Measurements from ENCODE around the gene PCSK9.
"Not testable (repeated sequence)": the region's sequence is repeated elsewhere in the genome, so short reads cannot be mapped to it uniquely, and the experiment has no call there.

PCSK9 gene

GRCh38 chr1:55024163-55024562 lies 15.2 kb upstream of the PCSK9 start:
- not testable (repeated sequence) for H3K27me3 Mint-ChIP-seq; H3K36me3 Mint-ChIP-seq (ENCODE audit: low read depth); H3K4me3 Mint-ChIP-seq; DNase-seq; H3K9me3 Mint-ChIP-seq; H3K27ac Mint-ChIP-seq; H3K4me1 Mint-ChIP-seq (ENCODE audit: low read depth)

GRCh38 chr1:55026682-55027081 lies 12.7 kb upstream of the PCSK9 start:
- not testable (repeated sequence) for H3K9me3 Mint-ChIP-seq; H3K4me3 Mint-ChIP-seq; H3K4me1 Mint-ChIP-seq (ENCODE audit: low read depth); DNase-seq; H3K27me3 Mint-ChIP-seq; H3K36me3 Mint-ChIP-seq (ENCODE audit: low read depth); H3K27ac Mint-ChIP-seq

GRCh38 chr1:55031098-55031497 lies 8.2 kb upstream of the PCSK9 start:
- not testable (repeated sequence) for H3K4me1 Mint-ChIP-seq (ENCODE audit: low read depth); DNase-seq

GRCh38 chr1:55033265-55033614 lies 6.1 kb upstream of the PCSK9 start:
- H3K27ac Mint-ChIP-seq: no peak overlapping the region
- no peaks in the 10 kb centered on the region for H3K36me3 Mint-ChIP-seq (ENCODE audit: low read depth)
- DNase-seq: no peak
- no peaks in the 10 kb centered on the region for H3K4me1 Mint-ChIP-seq (ENCODE audit: low read depth)
- H3K4me3 Mint-ChIP-seq: no peak overlapping the region
- H3K9me3 Mint-ChIP-seq: no peaks in the 10 kb centered on the region
- peaks cover 52% of the 10 kb centered on the region for H3K27me3 Mint-ChIP-seq

More at GRCh38 chr1:55031098-55031497, 8.2 kb upstream of the PCSK9 start:
- H3K27me3 Mint-ChIP-seq: peaks cover 32% of the 10 kb centered on the region
- H3K27ac Mint-ChIP-seq; H3K36me3 Mint-ChIP-seq (ENCODE audit: low read depth); H3K9me3 Mint-ChIP-seq; H3K4me3 Mint-ChIP-seq: not testable (repeated sequence)

- H3K27ac Mint-ChIP-seq: no peak overlapping the region
- H3K36me3 Mint-ChIP-seq (ENCODE audit: low read depth): no peaks in the 10 kb centered on the region
- H3K4me1 Mint-ChIP-seq (ENCODE audit: low read depth): peaks cover 2% of the 10 kb centered on the region
- peaks cover 65% of the 10 kb centered on the region for H3K27me3 Mint-ChIP-seq
- DNase-seq: no peak
- H3K9me3 Mint-ChIP-seq: no peaks in the 10 kb centered on the region
- H3K4me3 Mint-ChIP-seq: no peak overlapping the region
These were observed 4.7 kb upstream of the PCSK9 start for GRCh38 chr1:55034476-55035133.

GRCh38 chr1:55035904-55036303 lies 3.4 kb upstream of the PCSK9 start:
- Mint-ChIP-seq H3K4me3 (no peak overlapping the region), H3K9me3 (no peaks in the 10 kb centered on the region), H3K27me3 (peaks cover 78% of the 10 kb centered on the region), H3K4me1 (ENCODE audit: low read depth) (peaks cover 5% of the 10 kb centered on the region), H3K27ac (no peak overlapping the region), H3K36me3 (ENCODE audit: low read depth) (no peaks in the 10 kb centered on the region)
- DNase-seq: no peak

- H3K27me3 Mint-ChIP-seq: peaks cover 88% of the 10 kb centered on the region
- H3K4me3 Mint-ChIP-seq: no peak overlapping the region
- no peak overlapping the region for H3K27ac Mint-ChIP-seq
- H3K9me3 Mint-ChIP-seq: no peaks in the 10 kb centered on the region
- no peaks in the 10 kb centered on the region for H3K36me3 Mint-ChIP-seq (ENCODE audit: low read depth)
- no peak for DNase-seq
- H3K4me1 Mint-ChIP-seq (ENCODE audit: low read depth): peaks cover 5% of the 10 kb centered on the region
These were observed 1.4 kb upstream of the PCSK9 start for GRCh38 chr1:55037733-55038551.

- peaks cover 83% of the 10 kb centered on the region for H3K27me3 Mint-ChIP-seq
- H3K4me1 Mint-ChIP-seq (ENCODE audit: low read depth): peaks cover 5% of the 10 kb centered on the region
These were observed 853 bp upstream of the PCSK9 start for GRCh38 chr1:55038552-55038838.

GRCh38 chr1:55038974-55039341 lies 390 bp upstream of the PCSK9 start:
- Mint-ChIP-seq H3K4me3 (no peak overlapping the region), H3K9me3 (no peaks in the 10 kb centered on the region), H3K27ac (no peak overlapping the region), H3K27me3 (peaks cover 78% of the 10 kb centered on the region), H3K4me1 (ENCODE audit: low read depth) (peaks cover 5% of the 10 kb centered on the region), H3K36me3 (ENCODE audit: low read depth) (no peaks in the 10 kb centered on the region)
- DNase-seq: no peak

More at GRCh38 chr1:55038552-55038838, 853 bp upstream of the PCSK9 start:
- H3K9me3 Mint-ChIP-seq: no peaks in the 10 kb centered on the region
- DNase-seq: no peak
- H3K4me3 Mint-ChIP-seq: no peak overlapping the region
- H3K36me3 Mint-ChIP-seq (ENCODE audit: low read depth): no peaks in the 10 kb centered on the region
- H3K27ac Mint-ChIP-seq: no peak overlapping the region

- no peak for DNase-seq
- Mint-ChIP-seq H3K9me3 (no peaks in the 10 kb centered on the region), H3K36me3 (ENCODE audit: low read depth) (no peaks in the 10 kb centered on the region), H3K4me1 (ENCODE audit: low read depth) (peaks cover 5% of the 10 kb centered on the region), H3K27me3 (peaks cover 69% of the 10 kb centered on the region), H3K27ac (no peak overlapping the region), H3K4me3 (no peak overlapping the region)
These were observed 960 bp downstream of the PCSK9 start for GRCh38 chr1:55040083-55040932.

GRCh38 chr1:55040933-55041494 lies 1.7 kb downstream of the PCSK9 start:
- H3K4me1 Mint-ChIP-seq (ENCODE audit: low read depth): peaks cover 5% of the 10 kb centered on the region
- H3K36me3 Mint-ChIP-seq (ENCODE audit: low read depth): no peaks in the 10 kb centered on the region
- H3K4me3 Mint-ChIP-seq: no peak overlapping the region
- H3K27ac Mint-ChIP-seq: no peak overlapping the region
- H3K27me3 Mint-ChIP-seq: peaks cover 62% of the 10 kb centered on the region
- DNase-seq: no peak
- H3K9me3 Mint-ChIP-seq: no peaks in the 10 kb centered on the region

- DNase-seq: no peak
- H3K27ac Mint-ChIP-seq: no peak overlapping the region
- peaks cover 57% of the 10 kb centered on the region for H3K27me3 Mint-ChIP-seq
- no peaks in the 10 kb centered on the region for H3K36me3 Mint-ChIP-seq (ENCODE audit: low read depth)
- H3K9me3 Mint-ChIP-seq: no peaks in the 10 kb centered on the region
- no peak overlapping the region for H3K4me3 Mint-ChIP-seq
- H3K4me1 Mint-ChIP-seq (ENCODE audit: low read depth): peaks cover 5% of the 10 kb centered on the region
These were observed 2.3 kb downstream of the PCSK9 start for GRCh38 chr1:55041613-55042012.

- no peak for DNase-seq
- H3K4me3 Mint-ChIP-seq: no peak overlapping the region
- peaks cover 44% of the 10 kb centered on the region for H3K27me3 Mint-ChIP-seq
- no peak overlapping the region for H3K27ac Mint-ChIP-seq
- peaks cover 5% of the 10 kb centered on the region for H3K4me1 Mint-ChIP-seq (ENCODE audit: low read depth)
- no peaks in the 10 kb centered on the region for H3K9me3 Mint-ChIP-seq
- no peaks in the 10 kb centered on the region for H3K36me3 Mint-ChIP-seq (ENCODE audit: low read depth)
These were observed 3.7 kb downstream of the PCSK9 start for GRCh38 chr1:55043011-55043410.

GRCh38 chr1:55043726-55044125 lies 4.4 kb downstream of the PCSK9 start:
- Mint-ChIP-seq H3K4me3 (no peak overlapping the region), H3K9me3 (no peaks in the 10 kb centered on the region), H3K27me3 (peaks cover 36% of the 10 kb centered on the region), H3K36me3 (ENCODE audit: low read depth) (no peaks in the 10 kb centered on the region), H3K4me1 (ENCODE audit: low read depth) (peaks cover 5% of the 10 kb centered on the region), H3K27ac (no peak overlapping the region)
- no peak for DNase-seq
